Esophagus muscularis mucosa (tissue), 4 donors: ENCODE measurements around the gene WDR64. TPM values are rescaled to one million over a fixed set of nuclear protein-coding genes. Genes with fewer than 3 reads are reported as not detected.

ENCODE experiments used
- DNase-seq: peaks from one replicate; pipeline ENCODE4 v3.0.0-alpha.2; 2017; ENCODE audit errors: extremely low spot score
- H3K27ac ChIP-seq, 4 donors: fragments of 200-600 bp; sonication (generic); replicated peaks in 1 of 4; 1 replicate in 3 of 4; 2 replicates in 1 of 4; pipeline ENCODE4 v1.5.1; 2016 to 2019; ENCODE audit warnings: mild to moderate bottlenecking in 1 of 4
- H3K27me3 ChIP-seq, 4 donors: fragments of 200-600 bp; sonication (generic); one replicate each; pipeline versions ENCODE4 v1.5.1 to v1.6.0; 2016 to 2019
- H3K36me3 ChIP-seq, 4 donors: fragments of 200-600 bp; sonication (generic); one replicate each; pipeline ENCODE4 v1.5.1; 2016 to 2019
- H3K4me1 ChIP-seq, 4 donors: fragments of 200-600 bp; sonication (generic); one replicate each; pipeline ENCODE4 v1.5.1; 2016 to 2019
- H3K4me3 ChIP-seq, 4 donors: fragments of 200-600 bp; sonication (generic); 1 replicate in 2 of 4; 2 replicates in 2 of 4; pipeline ENCODE4 v1.5.1; 2016 to 2019; ENCODE audit warnings: mild to moderate bottlenecking in 4 of 4, moderate library complexity in 1 of 4
- H3K9me3 ChIP-seq, 4 donors: fragments of 200-600 bp; sonication (generic); 1 replicate in 3 of 4; 2 replicates in 1 of 4; pipeline ENCODE4 v1.5.1; 2016 to 2019
- EP300 ChIP-seq: sonication (generic); formaldehyde crosslinking; IDR thresholded peaks from one replicate; pipeline ENCODE4 v1.6.1; 2017; ENCODE audit warnings: antibody characterized with exemption
- POLR2A ChIP-seq: fragments of 450-650 bp; IDR thresholded peaks from one replicate; pipeline ENCODE4 v1.6.1; 2017; ENCODE audit warnings: antibody characterized with exemption, moderate library complexity, mild to moderate bottlenecking, low read depth
- POLR2AphosphoS5 ChIP-seq, 2 donors: sonication (generic); formaldehyde crosslinking; IDR thresholded peaks; one replicate each; pipeline ENCODE4 v1.6.1; 2017; ENCODE audit warnings: antibody characterized with exemption in 2 of 2
- WGBS: methylation state at CpG from one replicate; pipeline ENCODE4 v1.1.5; 2018; 5-methylcytosine and 5-hydroxymethylcytosine counted together
- intact Hi-C: fragments of 100-400 bp; cut with DNase I; formaldehyde crosslinking; loops from one replicate; pipeline ENCODE4 v1.15.1; 2023
- total RNA-seq, 4 donors: library from RNA; depleted of rRNA; stranded (reverse); fragments of >200 nt; gene quantifications; one replicate each; pipeline versions ENCODE4 v1.1.0 to v1.2.1, GENCODE V29; 2016
- TF ChIP-seq, protein P1 (sequence below), 3 experiments: fragments of 200-600 bp in 2 of 3; fragments of 450-650 bp in 1 of 3; sonication (generic) in 2 of 3; IDR thresholded peaks; one replicate each; pipeline ENCODE4 v1.5.1; 2017 to 2019; ENCODE audit warnings: antibody characterized with exemption in 3 of 3, mild to moderate bottlenecking in 2 of 3, moderate library complexity in 1 of 3

WDR64 gene
- total RNA-seq, 4 donors from 2014 or later = not detected

DNA sequence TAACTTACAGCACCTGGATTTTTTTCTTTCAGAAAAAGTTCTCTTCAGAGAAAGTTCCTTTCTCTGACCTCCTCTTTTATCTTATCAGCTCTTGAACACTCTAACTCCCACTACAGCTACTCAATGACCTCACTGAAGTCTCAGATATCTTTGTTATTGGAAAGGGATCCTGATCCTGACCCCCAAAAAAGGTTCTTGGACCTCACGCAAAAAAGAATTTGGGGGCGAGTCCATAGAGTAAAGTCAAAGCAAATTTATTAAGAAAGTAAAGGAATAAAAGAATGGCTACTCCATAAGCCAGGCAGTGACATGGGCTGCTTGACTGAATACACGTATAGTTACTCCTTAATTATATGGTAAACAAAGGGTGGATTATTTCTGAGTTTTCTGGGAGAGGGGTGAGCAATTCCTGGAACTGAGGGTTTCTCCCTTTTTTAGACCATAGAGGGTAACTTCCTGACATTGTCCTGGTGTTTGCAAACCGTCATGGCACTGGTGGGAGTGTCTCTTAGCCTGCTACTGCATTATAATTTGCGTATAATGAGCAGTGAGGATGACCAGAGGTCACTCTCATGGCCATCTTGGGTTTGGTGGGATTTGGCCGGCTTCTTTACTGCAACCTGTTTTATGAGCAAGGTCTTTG lies 44.2 kb downstream of the WDR64 start:
- DNase-seq = no peak
- Histone ChIP-seq H3K4me1 (no peaks in the 10 kb centered on the region), H3K36me3 (no peaks in the 10 kb centered on the region), H3K9me3 (no peaks in the 10 kb centered on the region), H3K4me3 (no peak overlapping the region), H3K27me3 (no peaks in the 10 kb centered on the region), H3K27ac (no peak overlapping the region)
- intact Hi-C loops = no loop called here
- 79% methylated on average over 6 of the region's 6 CpGs for WGBS
- TF ChIP-seq POLR2A (no peak), POLR2AphosphoS5 (IDR thresholded peaks at IDR 0.05) (no peak), EP300 (no peak)
- TF ChIP-seq, protein P1, sequence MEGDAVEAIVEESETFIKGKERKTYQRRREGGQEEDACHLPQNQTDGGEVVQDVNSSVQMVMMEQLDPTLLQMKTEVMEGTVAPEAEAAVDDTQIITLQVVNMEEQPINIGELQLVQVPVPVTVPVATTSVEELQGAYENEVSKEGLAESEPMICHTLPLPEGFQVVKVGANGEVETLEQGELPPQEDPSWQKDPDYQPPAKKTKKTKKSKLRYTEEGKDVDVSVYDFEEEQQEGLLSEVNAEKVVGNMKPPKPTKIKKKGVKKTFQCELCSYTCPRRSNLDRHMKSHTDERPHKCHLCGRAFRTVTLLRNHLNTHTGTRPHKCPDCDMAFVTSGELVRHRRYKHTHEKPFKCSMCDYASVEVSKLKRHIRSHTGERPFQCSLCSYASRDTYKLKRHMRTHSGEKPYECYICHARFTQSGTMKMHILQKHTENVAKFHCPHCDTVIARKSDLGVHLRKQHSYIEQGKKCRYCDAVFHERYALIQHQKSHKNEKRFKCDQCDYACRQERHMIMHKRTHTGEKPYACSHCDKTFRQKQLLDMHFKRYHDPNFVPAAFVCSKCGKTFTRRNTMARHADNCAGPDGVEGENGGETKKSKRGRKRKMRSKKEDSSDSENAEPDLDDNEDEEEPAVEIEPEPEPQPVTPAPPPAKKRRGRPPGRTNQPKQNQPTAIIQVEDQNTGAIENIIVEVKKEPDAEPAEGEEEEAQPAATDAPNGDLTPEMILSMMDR (IDR thresholded peaks at IDR 0.05) = no peak

DNA sequence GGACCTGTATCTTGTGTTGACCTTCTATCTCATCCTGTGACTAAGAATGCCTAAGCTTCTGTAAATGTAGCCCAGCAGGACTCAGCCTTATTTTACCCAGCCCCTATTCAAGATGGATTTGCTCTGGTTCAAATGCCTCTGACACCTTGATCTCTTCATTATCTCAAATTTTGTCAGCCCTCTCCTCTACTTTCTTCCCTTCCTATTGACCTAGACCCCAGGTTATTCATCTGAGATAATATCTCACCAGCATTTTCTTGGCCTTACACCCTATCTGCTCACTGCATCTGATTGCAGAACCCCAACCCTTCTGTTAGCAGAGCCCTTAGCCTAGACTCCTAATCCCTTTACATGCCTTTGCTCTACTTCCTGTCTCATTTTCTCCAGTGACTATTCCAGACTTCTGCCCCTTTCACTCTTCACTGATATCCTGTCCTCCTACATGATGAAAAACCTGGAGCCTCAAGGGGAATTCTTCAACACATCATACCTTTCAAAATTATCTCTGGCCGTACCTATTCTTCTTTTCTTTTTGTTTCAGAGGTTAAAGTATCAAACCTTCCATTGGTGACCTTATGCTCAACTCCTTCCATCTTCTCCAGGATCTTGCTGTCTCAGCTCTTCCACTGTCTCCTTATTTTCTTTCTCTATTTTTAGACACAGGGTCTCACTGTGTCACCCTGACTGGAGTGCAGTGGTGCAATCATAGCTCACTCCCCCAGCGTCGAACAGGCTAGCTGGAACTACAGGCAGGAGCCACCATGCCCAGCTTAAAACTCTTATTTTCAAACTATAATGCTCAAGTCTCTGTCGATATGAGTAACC lies 44.9 kb downstream of the WDR64 start:
- TF ChIP-seq, protein P1 (IDR thresholded peaks at IDR 0.05) = no peak
- TF ChIP-seq EP300 (no peak), POLR2AphosphoS5 (IDR thresholded peaks at IDR 0.05) (no peak), POLR2A (no peak)
- Histone ChIP-seq H3K27me3 (no peaks in the 10 kb centered on the region), H3K27ac (no peak overlapping the region), H3K36me3 (no peaks in the 10 kb centered on the region), H3K4me3 (no peak overlapping the region), H3K4me1 (no peaks in the 10 kb centered on the region), H3K9me3 (no peaks in the 10 kb centered on the region)
- DNase-seq = no peak
- intact Hi-C loops = no loop called here
- WGBS = 80% methylated on average over 4 of the region's 4 CpGs

DNA sequence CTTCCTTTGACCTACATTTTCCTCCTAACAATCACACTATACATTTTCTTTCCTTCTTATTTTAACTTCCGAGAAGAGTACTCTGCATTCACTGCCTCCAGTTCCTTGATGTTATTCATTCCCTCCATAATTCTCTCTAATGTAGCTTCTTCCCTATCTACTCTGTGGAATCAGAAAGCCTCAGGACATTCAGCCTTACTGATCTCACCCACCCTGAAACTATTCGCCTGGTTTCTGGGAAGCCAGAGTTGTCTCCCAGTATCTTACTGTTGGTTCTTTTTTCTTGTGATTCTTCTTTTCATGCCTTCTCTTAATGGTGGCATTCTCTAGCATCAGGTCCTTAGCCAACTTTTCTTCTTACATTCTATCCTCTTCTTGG lies 45.5 kb downstream of the WDR64 start:
- H3K27ac ChIP-seq = no peak overlapping the region
- H3K4me3 ChIP-seq = no peak overlapping the region
- H3K4me1 ChIP-seq = no peaks in the 10 kb centered on the region
- H3K9me3 ChIP-seq = no peaks in the 10 kb centered on the region
- H3K27me3 ChIP-seq = no peaks in the 10 kb centered on the region
- DNase-seq = no peak
- 92% methylated on average over 2 of the region's 2 CpGs for WGBS
- TF ChIP-seq, protein P1 (IDR thresholded peaks at IDR 0.05) = no peak
- TF ChIP-seq POLR2AphosphoS5 (IDR thresholded peaks at IDR 0.05) = no peak
- no peak for TF ChIP-seq EP300
- no peak for TF ChIP-seq POLR2A
- intact Hi-C loops = no loop called here
- H3K36me3 ChIP-seq = no peaks in the 10 kb centered on the region

DNA sequence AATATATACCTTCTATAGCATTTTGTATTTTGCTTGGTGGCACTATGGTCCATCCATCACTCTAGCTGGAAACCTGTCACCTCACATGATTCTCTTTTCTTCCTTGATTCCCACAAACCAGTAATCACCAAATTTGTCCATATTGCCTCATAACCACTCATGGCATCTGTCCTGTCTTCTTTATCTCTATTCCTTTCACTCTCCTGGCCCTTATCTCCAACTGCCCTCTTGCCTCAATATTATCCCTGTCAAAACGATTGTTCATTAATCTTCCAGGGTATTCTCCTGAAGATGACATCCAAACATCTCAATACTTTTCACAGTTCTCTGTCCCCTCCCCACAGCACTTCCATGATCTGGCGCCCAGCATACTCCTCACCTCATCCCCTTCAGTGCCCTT lies 46.1 kb downstream of the WDR64 start:
- WGBS = 83% methylated on average over 2 of the region's 2 CpGs
- intact Hi-C loops = no loop called here
- Histone ChIP-seq H3K4me1 (no peaks in the 10 kb centered on the region), H3K4me3 (no peak overlapping the region), H3K9me3 (no peaks in the 10 kb centered on the region), H3K27me3 (no peaks in the 10 kb centered on the region), H3K27ac (no peak overlapping the region), H3K36me3 (no peaks in the 10 kb centered on the region)
- TF ChIP-seq, protein P1 (IDR thresholded peaks at IDR 0.05) = no peak
- TF ChIP-seq POLR2A = no peak
- TF ChIP-seq POLR2AphosphoS5 (IDR thresholded peaks at IDR 0.05) = no peak
- TF ChIP-seq EP300 = no peak
- no peak for DNase-seq
